Measurements from ENCODE around the gene SIM1.

- TF ChIP-seq POLR2A (IDR thresholded peaks at IDR 0.05) (no peak), EP300 (IDR thresholded peaks at IDR 0.05) (no peak), CTCF (IDR thresholded peaks at IDR 0.05) (no peak), POLR2AphosphoS5 (IDR thresholded peaks at IDR 0.05) (no peak)
Measured at GRCh38 chr6:100458841-100459591, 5.7 kb downstream of the SIM1 start.
